AML-193 (cell line): ENCODE results near the gene INHA.

ENCODE experiments used
- DNase-seq, 2 experiments: peaks; one replicate each; lab custom pipeline; 2025; lab: John Stamatoyannopoulos, UW

The INHA gene

GRCh38 chr2:219572237-219573001, at the start of gene INHA:
INHA (plus strand) TSS chr2:219572310; CDS start chr2:219572375, 65 bp downstream.
- DNase-seq, result no peak

- DNase-seq, result no peak
Observed at GRCh38 chr2:219523031-219523671, 49.0 kb upstream of the INHA start.

GRCh38 chr2:219524817-219525216, 47.3 kb upstream of the INHA start:
- DNase-seq, result no peak

- DNase-seq, result no peak
Observed at GRCh38 chr2:219525533-219526232, 46.4 kb upstream of the INHA start.

GRCh38 chr2:219526320-219527075, 45.6 kb upstream of the INHA start:
- no peak for DNase-seq

GRCh38 chr2:219527076-219527394, 45.1 kb upstream of the INHA start:
- DNase-seq, result no peak

- no peak for DNase-seq
Observed at GRCh38 chr2:219527472-219527871, 44.6 kb upstream of the INHA start.

- DNase-seq, result peak; percentile 73 to 78
Observed at GRCh38 chr2:219530048-219530963, 41.8 kb upstream of the INHA start.

- DNase-seq, result no peak
Observed at GRCh38 chr2:219531639-219532377, 40.3 kb upstream of the INHA start.

GRCh38 chr2:219532378-219532649, 39.8 kb upstream of the INHA start:
- DNase-seq, result no peak

- DNase-seq, result no peak
Observed at GRCh38 chr2:219533930-219534661, 38.0 kb upstream of the INHA start.

- no peak for DNase-seq
Observed at GRCh38 chr2:219536425-219536824, 35.7 kb upstream of the INHA start.

GRCh38 chr2:219536967-219537366, 35.1 kb upstream of the INHA start:
- no peak for DNase-seq

GRCh38 chr2:219537657-219538488, 34.2 kb upstream of the INHA start:
- DNase-seq, result no peak

GRCh38 chr2:219538504-219538951, 33.6 kb upstream of the INHA start:
- no peak for DNase-seq

GRCh38 chr2:219538956-219539788, 32.9 kb upstream of the INHA start:
- no peak for DNase-seq

- DNase-seq, result no peak
Observed at GRCh38 chr2:219539926-219540678, 32.0 kb upstream of the INHA start.
